HepG2 (cell line): ENCODE measurements around the gene ZFAND3. TPM values are rescaled to one million over a fixed set of nuclear protein-coding genes. Genes with fewer than 3 reads are reported as not detected.
A peak's percentile ranks its signal among the peaks of the same experiment; 100 is the strongest.

Source experiments
- CERS6 ChIP-seq: sonication (generic); formaldehyde crosslinking; IDR thresholded peaks from 2 replicates; pipeline ENCODE4 v1.5.0; 2020; ENCODE audit warnings: missing genetic modification reagents
- DBP ChIP-seq: sonication (generic); formaldehyde crosslinking; IDR thresholded peaks from 2 replicates; pipeline ENCODE4 v1.4.0; 2020; ENCODE audit warnings: missing genetic modification reagents; ENCODE audit errors: not compliant biosample characterization
- GATAD1 ChIP-seq: IDR thresholded peaks from 2 replicates; pipeline ENCODE4 v1.6.1; 2016; ENCODE audit warnings: missing genetic modification reagents, missing compliant biosample characterization
- GLI4 ChIP-seq: sonication (generic); formaldehyde crosslinking; IDR thresholded peaks from 2 replicates; pipeline ENCODE4 v1.5.1; 2020; ENCODE audit warnings: missing genetic modification reagents, mild to moderate bottlenecking, moderate library complexity, borderline replicate concordance
- MEIS1 ChIP-seq: sonication (generic); formaldehyde crosslinking; IDR thresholded peaks from 2 replicates; pipeline ENCODE4 v1.9.0; 2021; ENCODE audit warnings: mild to moderate bottlenecking, missing genetic modification reagents, moderate library complexity, borderline replicate concordance
- MTA3 ChIP-seq: sonication (generic); formaldehyde crosslinking; IDR thresholded peaks from 2 replicates; pipeline ENCODE4 v1.4.0; 2020; ENCODE audit warnings: missing genetic modification reagents
- PAX8 ChIP-seq: sonication (generic); formaldehyde crosslinking; IDR thresholded peaks from 2 replicates; pipeline ENCODE4 v1.8.0; 2022; ENCODE audit warnings: mild to moderate bottlenecking, missing genetic modification reagents, borderline replicate concordance
- PCBP2 ChIP-seq: fragments of 200-400 bp; formaldehyde crosslinking; optimal IDR thresholded peaks from 2 replicates; pipeline ENCODE3; 2018; ENCODE audit warnings: low read length, low read depth; ENCODE audit not compliant: poor library complexity, severe bottlenecking
- PHF8 ChIP-seq: sonication (generic); formaldehyde crosslinking; IDR thresholded peaks from 2 replicates; pipeline ENCODE4 v1.5.0; 2020; ENCODE audit warnings: missing genetic modification reagents
- SIX1 ChIP-seq: sonication (generic); formaldehyde crosslinking; IDR thresholded peaks from 2 replicates; pipeline ENCODE4 v1.4.0; 2020; ENCODE audit warnings: missing genetic modification reagents, borderline replicate concordance
- ZBTB25 ChIP-seq: IDR thresholded peaks from 2 replicates; pipeline ENCODE4 v1.6.1; 2018; ENCODE audit warnings: missing genetic modification reagents
- ZNF264 ChIP-seq: sonication (generic); formaldehyde crosslinking; IDR thresholded peaks from 2 replicates; pipeline ENCODE4 v1.4.0; 2020; ENCODE audit warnings: missing genetic modification reagents
- ZNF292 ChIP-seq: sonication (generic); formaldehyde crosslinking; IDR thresholded peaks from 2 replicates; pipeline ENCODE4 v1.8.1; 2022; ENCODE audit warnings: mild to moderate bottlenecking, low read depth, missing genetic modification reagents, borderline replicate concordance
- ZNF430 ChIP-seq: sonication (generic); formaldehyde crosslinking; IDR thresholded peaks from 2 replicates; pipeline ENCODE4 v1.9.0; 2021; ENCODE audit warnings: mild to moderate bottlenecking, missing genetic modification reagents
- ZNF547 ChIP-seq: sonication (generic); formaldehyde crosslinking; IDR thresholded peaks from 2 replicates; pipeline ENCODE4 v1.5.1; 2020; ENCODE audit warnings: mild to moderate bottlenecking, missing genetic modification reagents
- ZNF589 ChIP-seq: sonication (generic); formaldehyde crosslinking; conservative IDR thresholded peaks from 2 replicates; pipeline ENCODE4 v1.8.0; 2022; ENCODE audit warnings: mild to moderate bottlenecking, moderate library complexity, missing genetic modification reagents
- ZNF777 ChIP-seq: sonication (generic); formaldehyde crosslinking; IDR thresholded peaks from 2 replicates; pipeline ENCODE4 v1.4.0; 2020; ENCODE audit warnings: missing genetic modification reagents
- ZNF891 ChIP-seq: sonication (generic); formaldehyde crosslinking; IDR thresholded peaks from 2 replicates; pipeline ENCODE4 v1.5.0; 2020; ENCODE audit warnings: mild to moderate bottlenecking, missing genetic modification reagents
- polyA plus RNA-seq, 8 experiments: library from polyadenylated mRNA; depleted of rRNA in 3 of 8; stranded (reverse) in 7 of 8; unstranded in 1 of 8; fragments of >200 nt; fragmentation: Illumina TruSeq in 4 of 8; extraction: Trizol in 4 of 8; gene quantifications; 2 replicates each; pipeline versions ENCODE4 v1.2.1 to v1.2.3, GENCODE V29; 2011 to 2016; ENCODE audit warnings: low read depth in 4 of 8, missing spikeins in 1 of 8, mixed read lengths in 1 of 8; ENCODE audit not compliant: insufficient read depth in 1 of 8
- total RNA-seq, 5 experiments: library from RNA; depleted of rRNA; stranded (reverse); fragments of >200 nt; fragmentation: Illumina TruSeq; extraction: Trizol; gene quantifications; 2 replicates each; pipeline ENCODE4 v1.2.3, GENCODE V29; 2016; ENCODE audit warnings: low read depth in 1 of 5
- TF ChIP-seq, protein P1 (sequence below): sonication (generic); formaldehyde crosslinking; IDR thresholded peaks from 2 replicates; pipeline ENCODE4 v1.5.0; 2020; ENCODE audit warnings: missing genetic modification reagents
- TF ChIP-seq, protein P2 (sequence below): sonication (generic); formaldehyde crosslinking; IDR thresholded peaks from 2 replicates; pipeline ENCODE4 v1.9.0; 2021; ENCODE audit warnings: missing genetic modification reagents, mild to moderate bottlenecking, borderline replicate concordance

The ZFAND3 gene
- total and polyA plus RNA-seq, 2 of the 13 experiments (the other 11 are each of a cell fraction or from before 2014, with no cell fraction given) = 16.4 to 17.1 TPM

DNA sequence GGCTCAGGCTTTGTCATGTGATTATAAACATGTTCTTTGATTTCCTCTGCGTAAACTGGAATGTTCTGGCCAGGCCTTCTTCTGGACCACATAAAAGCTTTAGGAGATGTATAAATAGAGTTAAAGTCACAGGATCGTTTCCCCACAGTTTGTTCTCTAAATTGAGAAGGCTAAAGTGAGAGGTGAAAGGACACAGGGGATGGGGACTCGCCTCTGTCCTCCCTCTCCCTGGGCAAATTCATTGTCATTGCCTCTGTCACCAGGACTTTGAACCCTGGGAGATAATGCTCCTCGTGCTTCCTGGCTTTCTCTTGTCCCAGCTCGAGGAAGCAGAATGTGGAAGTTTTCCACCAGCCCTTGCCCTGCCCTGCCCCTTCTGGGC, 20.3 kb upstream of the ZFAND3 start (continued):
- no peak for TF ChIP-seq ZNF589 (CRISPR knock-in tag)
- no peak for TF ChIP-seq DBP
- peak; percentile 65; the same call in 1 of the 2 replicates for TF ChIP-seq SIX1 (CRISPR knock-in tag)
- TF ChIP-seq PCBP2 = no peak
- peak; percentile 20; the same call in 1 of the 2 replicates for TF ChIP-seq ZNF292 (CRISPR knock-in tag)
- TF ChIP-seq PAX8 = no peak
- no peak for TF ChIP-seq MTA3 (CRISPR knock-in tag)
- TF ChIP-seq ZNF891 (CRISPR knock-in tag) = no peak
- TF ChIP-seq ZNF264 = peak; percentile 74
- TF ChIP-seq, protein P1, sequence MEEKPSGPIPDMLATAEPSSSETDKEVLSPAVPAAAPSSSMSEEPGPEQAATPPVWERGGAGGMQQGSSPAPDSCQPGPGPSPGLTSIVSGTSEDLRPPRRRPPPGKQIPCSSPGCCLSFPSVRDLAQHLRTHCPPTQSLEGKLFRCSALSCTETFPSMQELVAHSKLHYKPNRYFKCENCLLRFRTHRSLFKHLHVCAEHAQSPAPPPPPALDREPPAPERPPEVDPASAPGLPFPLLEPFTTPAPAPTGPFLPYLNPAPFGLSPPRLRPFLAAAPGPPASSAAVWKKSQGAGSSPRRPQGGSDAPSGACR = peak; percentile 78; the same call in 1 of the 2 replicates
- TF ChIP-seq ZNF547 (CRISPR knock-in tag) = peak; percentile 20; the same call in 1 of the 2 replicates
- TF ChIP-seq ZNF777 = no peak
- TF ChIP-seq ZNF430 (CRISPR knock-in tag) = peak; percentile 90
- peak; percentile 55; the same call in 1 of the 2 replicates for TF ChIP-seq ZBTB25
- TF ChIP-seq GLI4 (CRISPR knock-in tag) = no peak
- peak; percentile 41; the same call in 1 of the 2 replicates for TF ChIP-seq PHF8 (CRISPR knock-in tag)
- no peak for TF ChIP-seq CERS6 (CRISPR knock-in tag)
- TF ChIP-seq, protein P2, sequence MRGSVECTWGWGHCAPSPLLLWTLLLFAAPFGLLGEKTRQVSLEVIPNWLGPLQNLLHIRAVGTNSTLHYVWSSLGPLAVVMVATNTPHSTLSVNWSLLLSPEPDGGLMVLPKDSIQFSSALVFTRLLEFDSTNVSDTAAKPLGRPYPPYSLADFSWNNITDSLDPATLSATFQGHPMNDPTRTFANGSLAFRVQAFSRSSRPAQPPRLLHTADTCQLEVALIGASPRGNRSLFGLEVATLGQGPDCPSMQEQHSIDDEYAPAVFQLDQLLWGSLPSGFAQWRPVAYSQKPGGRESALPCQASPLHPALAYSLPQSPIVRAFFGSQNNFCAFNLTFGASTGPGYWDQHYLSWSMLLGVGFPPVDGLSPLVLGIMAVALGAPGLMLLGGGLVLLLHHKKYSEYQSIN (CRISPR knock-in tag) = no peak
- TF ChIP-seq MEIS1 (CRISPR knock-in tag) = no peak; the same call in 1 of the 2 replicates
- TF ChIP-seq GATAD1 = peak; percentile 47; the same call in 1 of the 2 replicates
- TF ChIP-seq, all 625 proteins: peak for 216
